H1 (cell line): ENCODE measurements around the gene TCF20. TPM values are rescaled to one million over a fixed set of nuclear protein-coding genes. Genes with fewer than 3 reads are reported as not detected.

Experiments
- BACH1 ChIP-seq: IDR thresholded peaks from 2 replicates; pipeline ENCODE4 v1.6.1; 2012; ENCODE audit warnings: low read length, improper control_type of control experiment
- RBBP5 ChIP-seq: IDR thresholded peaks from 2 replicates; pipeline ENCODE4 v1.7.1; 2012; ENCODE audit warnings: low read depth, mild to moderate bottlenecking, inconsistent platforms, low read length, moderate library complexity, borderline replicate concordance
- polyA plus RNA-seq, 7 experiments: library from polyadenylated mRNA; depleted of rRNA in 3 of 7; stranded (reverse) in 5 of 7; unstranded in 2 of 7; fragments of >200 nt in 5 of 7; fragments of 200-250 nt in 2 of 7; gene quantifications; 1 replicate in 5 of 7; 2 replicates in 1 of 7; 4 replicates in 1 of 7; pipeline versions ENCODE4 v1.2.1 to v1.2.3, GENCODE V29; 2011 to 2013; ENCODE audit warnings: missing spikeins in 2 of 7, mixed read lengths in 2 of 7
- total RNA-seq: library from RNA; stranded (reverse); fragmentation: NEBNext Ultra II Directional; extraction: Animal tissue kit (Norgen Biotek cat#: 25700); gene quantifications from 2 replicates; pipeline ENCODE4 v1.2.1, GENCODE V29; 2021

Gene TCF20
- total and polyA plus RNA-seq, 2 of the 8 experiments (the other 6 are each of a cell fraction or from before 2014, with no cell fraction given): 22.0 to 79.8 TPM

- TF ChIP-seq RBBP5 (no peak), BACH1 (no peak)
These were observed 44.4 kb upstream of the TCF20 start (continued) for GRCh38 chr22:42314709-42315391.
